Adrenal gland (tissue), 5 donors: Measurements from ENCODE around the gene FBN3.

Experiments used
- POLR2A ChIP-seq, 2 donors: fragments of 450-650 bp; IDR thresholded peaks; one replicate each; pipeline ENCODE4 v1.6.1; 2017; ENCODE audit warnings: antibody characterized with exemption in 2 of 2, mild to moderate bottlenecking in 2 of 2, moderate library complexity in 1 of 2
- TF ChIP-seq, protein P1 (sequence below), 6 experiments: fragments of 450-650 bp in 4 of 6; fragments of 200-600 bp in 2 of 6; sonication (generic) in 1 of 6; IDR thresholded peaks; 1 replicate in 5 of 6; 2 replicates in 1 of 6; pipeline versions ENCODE4 v1.5.1 to v1.8.0; 2016 to 2021; ENCODE audit warnings: antibody characterized with exemption in 6 of 6, mild to moderate bottlenecking in 2 of 6, moderate library complexity in 1 of 6
- donor health status: DM: no; HTN: no; CAD: no.

DNA sequence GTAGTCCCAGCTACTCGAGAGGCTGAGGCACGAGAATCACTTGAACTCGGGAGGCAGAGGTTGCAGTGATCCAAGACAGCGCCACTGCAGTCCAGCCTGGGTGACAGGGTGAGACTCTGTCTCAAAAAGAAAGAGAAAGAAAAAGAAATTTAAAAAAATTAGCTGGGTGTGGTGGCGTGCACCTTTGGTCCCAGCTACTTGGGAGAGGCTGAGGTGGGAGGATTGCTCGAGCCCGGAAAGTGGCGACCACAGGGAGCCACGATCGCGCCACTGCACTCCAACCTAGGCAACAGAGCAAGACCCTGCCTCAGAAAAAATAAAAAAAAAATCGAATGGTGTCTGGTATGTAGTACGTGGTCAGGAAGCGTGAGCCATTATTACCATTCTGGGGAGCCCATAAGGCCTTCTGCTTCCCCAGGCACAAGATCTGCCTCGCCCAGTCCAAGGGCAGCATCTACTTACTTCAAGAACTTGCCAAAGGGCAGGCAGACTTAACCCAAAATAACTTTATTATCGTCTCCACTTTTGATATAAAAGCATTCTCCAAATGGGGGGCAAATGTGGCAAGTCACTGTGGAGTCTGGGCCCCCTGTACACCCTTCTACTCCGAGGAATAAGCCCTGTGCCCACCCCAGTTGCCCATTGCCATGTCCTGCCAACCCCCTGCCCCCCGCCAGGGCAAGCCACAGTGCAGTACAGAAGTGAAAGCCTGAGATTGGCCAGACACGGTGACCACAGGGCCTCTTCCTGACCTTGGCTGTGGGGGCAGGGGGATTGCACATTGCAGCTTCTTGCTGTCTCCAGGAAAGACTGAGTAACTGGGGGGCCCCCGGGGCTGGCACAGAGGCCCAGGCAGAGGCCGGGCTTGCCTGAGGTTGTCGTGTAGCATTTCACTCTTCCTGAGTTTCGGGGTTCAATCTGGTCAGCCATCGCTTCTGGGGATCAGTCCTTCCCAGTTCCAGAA lies 84.2 kb downstream of the FBN3 start:
- TF ChIP-seq, protein P1, sequence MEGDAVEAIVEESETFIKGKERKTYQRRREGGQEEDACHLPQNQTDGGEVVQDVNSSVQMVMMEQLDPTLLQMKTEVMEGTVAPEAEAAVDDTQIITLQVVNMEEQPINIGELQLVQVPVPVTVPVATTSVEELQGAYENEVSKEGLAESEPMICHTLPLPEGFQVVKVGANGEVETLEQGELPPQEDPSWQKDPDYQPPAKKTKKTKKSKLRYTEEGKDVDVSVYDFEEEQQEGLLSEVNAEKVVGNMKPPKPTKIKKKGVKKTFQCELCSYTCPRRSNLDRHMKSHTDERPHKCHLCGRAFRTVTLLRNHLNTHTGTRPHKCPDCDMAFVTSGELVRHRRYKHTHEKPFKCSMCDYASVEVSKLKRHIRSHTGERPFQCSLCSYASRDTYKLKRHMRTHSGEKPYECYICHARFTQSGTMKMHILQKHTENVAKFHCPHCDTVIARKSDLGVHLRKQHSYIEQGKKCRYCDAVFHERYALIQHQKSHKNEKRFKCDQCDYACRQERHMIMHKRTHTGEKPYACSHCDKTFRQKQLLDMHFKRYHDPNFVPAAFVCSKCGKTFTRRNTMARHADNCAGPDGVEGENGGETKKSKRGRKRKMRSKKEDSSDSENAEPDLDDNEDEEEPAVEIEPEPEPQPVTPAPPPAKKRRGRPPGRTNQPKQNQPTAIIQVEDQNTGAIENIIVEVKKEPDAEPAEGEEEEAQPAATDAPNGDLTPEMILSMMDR (IDR thresholded peaks at IDR 0.05) = no peak
- no peak for TF ChIP-seq POLR2A (IDR thresholded peaks at IDR 0.05)
